Keratinocyte (primary cell): ENCODE results near the gene FEZF2. TPM values are rescaled to one million over a fixed set of nuclear protein-coding genes. Genes with fewer than 3 reads are reported as not detected.

Experiments used
- DNase-seq: peaks from one replicate; pipeline ENCODE4 v3.0.0-alpha.2; 2011; ENCODE audit warnings: low read depth, missing footprints, low spot score
- FAIRE-seq: peaks from 2 replicates; lab custom pipeline; 2011; peaks lifted over from hg19 to GRCh38; lab: Jason Lieb, UNC
- H2AFZ ChIP-seq: 2 replicates; pipeline ENCODE4 v1.6.0; 2012; ENCODE audit warnings: low read length, control low read depth, inconsistent platforms; ENCODE audit not compliant: control insufficient read depth
- H3K27ac ChIP-seq: 2 replicates; pipeline ENCODE4 v1.5.1; 2011; ENCODE audit warnings: low read length; ENCODE audit not compliant: control insufficient read depth, insufficient read depth
- H3K27me3 ChIP-seq: 3 replicates; pipeline ENCODE4 v1.6.0; 2011; ENCODE audit warnings: low read length; ENCODE audit not compliant: control insufficient read depth, insufficient read depth; ENCODE audit errors: extremely low read depth
- H3K36me3 ChIP-seq, 2 experiments: 2 replicates in 1 of 2; 3 replicates in 1 of 2; pipeline ENCODE4 v1.5.1; 2011; ENCODE audit warnings: low read length in 2 of 2, mild to moderate bottlenecking in 1 of 2; ENCODE audit not compliant: control insufficient read depth in 2 of 2, insufficient read depth in 2 of 2; ENCODE audit errors: extremely low read depth in 1 of 2
- H3K4me1 ChIP-seq: 3 replicates; pipeline ENCODE4 v1.5.1; 2011; ENCODE audit warnings: low read length; ENCODE audit not compliant: control insufficient read depth, insufficient read depth; ENCODE audit errors: extremely low read depth
- H3K4me2 ChIP-seq: 3 replicates; pipeline ENCODE4 v1.6.0; 2011; ENCODE audit warnings: low read depth, low read length; ENCODE audit not compliant: control insufficient read depth, insufficient read depth; ENCODE audit errors: extremely low read depth
- H3K4me3 ChIP-seq, 3 experiments: fragments of 200-600 bp in 1 of 3; sonication (generic) in 1 of 3; 2 replicates in 2 of 3; 3 replicates in 1 of 3; pipeline ENCODE4 v1.5.1; 2011 to 2016; ENCODE audit warnings: low read length in 3 of 3, mild to moderate bottlenecking in 3 of 3, control low read depth in 2 of 3, inconsistent platforms in 1 of 3, low read depth in 1 of 3, mixed read lengths in 1 of 3, mixed run types in 1 of 3, moderate library complexity in 1 of 3; ENCODE audit not compliant: control insufficient read depth in 2 of 3, insufficient read depth in 2 of 3; ENCODE audit errors: extremely low read depth in 1 of 3
- H3K79me2 ChIP-seq: 2 replicates; pipeline ENCODE4 v1.6.0; 2012; ENCODE audit warnings: low read length; ENCODE audit not compliant: control insufficient read depth, insufficient read depth
- H3K9ac ChIP-seq: 3 replicates; pipeline ENCODE4 v1.6.0; 2011; ENCODE audit warnings: low read length; ENCODE audit not compliant: control insufficient read depth, insufficient read depth; ENCODE audit errors: extremely low read depth
- H3K9me1 ChIP-seq: 3 replicates; pipeline ENCODE4 v1.6.0; 2011; ENCODE audit warnings: low read length; ENCODE audit not compliant: control insufficient read depth, insufficient read depth; ENCODE audit errors: extremely low read depth
- H3K9me3 ChIP-seq: 2 replicates; pipeline ENCODE4 v1.5.1; 2012; ENCODE audit warnings: low read depth, low read length; ENCODE audit not compliant: control insufficient read depth
- H4K20me1 ChIP-seq: 3 replicates; pipeline ENCODE4 v1.6.0; 2011; ENCODE audit warnings: low read length; ENCODE audit not compliant: control insufficient read depth, insufficient read depth; ENCODE audit errors: extremely low read depth
- EZH2 ChIP-seq: IDR thresholded peaks from one replicate; pipeline ENCODE4 v1.6.1; 2012; ENCODE audit warnings: inconsistent platforms, mild to moderate bottlenecking, low read length, moderate library complexity
- dilution Hi-C: fragments of 300-500 bp; cut with MboI; formaldehyde crosslinking; loops from one replicate; pipeline ENCODE4 v1.7.0; 2020; ENCODE audit warnings: low sequenced_read_pairs; ENCODE audit not compliant: extremely low pct_ligation_motif_present
- polyA plus RNA-seq, 5 experiments: library from polyadenylated mRNA; depleted of rRNA in 3 of 5; stranded (reverse) in 3 of 5; stranded (forward) in 1 of 5; unstranded in 1 of 5; fragments of >200 nt; gene quantifications; 1 replicate in 1 of 5; 2 replicates in 3 of 5; 3 replicates in 1 of 5; pipeline versions ENCODE4 v1.2.1 to v1.2.3, GENCODE V29; 2011 to 2012; ENCODE audit warnings: missing spikeins in 2 of 5, low read depth in 1 of 5, low replicate concordance in 1 of 5
- TF ChIP-seq, protein P1 (sequence below), 3 experiments: IDR thresholded peaks in 1 of 3; conservative IDR thresholded peaks in 1 of 3; optimal IDR thresholded peaks in 1 of 3; 2 replicates in 2 of 3; 3 replicates in 1 of 3; pipeline versions ENCODE3 to v1.5.1; 2011; ENCODE audit warnings: low read length in 3 of 3, mild to moderate bottlenecking in 3 of 3, moderate library complexity in 2 of 3, control low read depth in 1 of 3, inconsistent platforms in 1 of 3; ENCODE audit not compliant: insufficient read depth in 2 of 3; ENCODE audit errors: extremely low read depth in 1 of 3

FEZF2 gene
- polyA plus RNA-seq, 1 donor (not counting 4 experiments of a cell fraction or from before 2014, with no cell fraction given) = not detected

DNA sequence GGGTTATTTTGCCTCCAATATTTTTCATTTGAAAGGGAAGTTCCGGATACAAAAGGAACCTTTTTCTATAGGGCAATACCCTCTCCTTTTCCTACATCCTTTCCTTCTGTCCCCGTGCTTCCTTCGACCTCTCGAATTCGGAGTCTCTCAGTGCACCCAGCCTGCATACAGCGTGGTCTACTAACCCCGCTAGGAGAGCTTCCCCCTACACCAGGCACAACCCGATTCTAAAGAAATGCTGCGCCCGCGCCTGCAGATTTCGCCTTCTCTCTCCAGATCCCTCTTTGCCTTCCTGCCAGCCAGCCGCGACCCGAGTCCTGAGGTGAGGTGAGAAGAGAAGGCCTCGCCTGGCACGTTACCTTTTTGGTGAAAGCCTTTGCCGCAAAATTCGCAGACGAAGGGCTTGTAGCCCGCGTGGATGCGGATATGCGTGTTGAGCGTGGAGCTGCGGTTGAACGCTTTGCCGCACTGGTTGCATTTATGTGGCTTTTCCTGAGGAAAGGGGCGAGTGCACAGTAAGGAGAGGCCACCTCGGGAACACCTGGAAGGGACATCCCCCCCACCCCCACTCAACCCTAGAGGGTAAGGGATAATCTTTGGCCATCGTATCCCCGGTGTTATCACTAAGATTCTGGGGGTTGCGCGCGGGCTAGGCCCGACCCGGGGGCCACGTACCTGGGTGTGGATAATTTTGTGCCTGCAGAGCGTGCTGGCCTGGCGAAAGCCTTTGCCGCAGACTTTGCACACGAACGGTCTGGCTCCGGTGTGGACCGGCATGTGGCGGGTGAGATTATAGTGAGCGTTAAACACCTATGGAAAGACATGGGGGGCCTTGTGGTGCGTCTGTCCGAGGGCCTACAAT, 2.3 kb downstream of the FEZF2 start:
- Histone ChIP-seq H4K20me1 (peaks cover 7% of the 10 kb centered on the region), H3K4me2 (no peak overlapping the region), H2AFZ (no peak overlapping the region), H3K9ac (no peak overlapping the region), H3K9me3 (no peaks in the 10 kb centered on the region), H3K4me3 (no peak overlapping the region), H3K9me1 (no peaks in the 10 kb centered on the region), H3K27me3 (peaks cover 98% of the 10 kb centered on the region), H3K36me3 (no peaks in the 10 kb centered on the region), H3K27ac (no peak overlapping the region), H3K79me2 (no peaks in the 10 kb centered on the region), H3K4me1 (no peaks in the 10 kb centered on the region)
- dilution Hi-C loops = no loop called here
- TF ChIP-seq, protein P1, sequence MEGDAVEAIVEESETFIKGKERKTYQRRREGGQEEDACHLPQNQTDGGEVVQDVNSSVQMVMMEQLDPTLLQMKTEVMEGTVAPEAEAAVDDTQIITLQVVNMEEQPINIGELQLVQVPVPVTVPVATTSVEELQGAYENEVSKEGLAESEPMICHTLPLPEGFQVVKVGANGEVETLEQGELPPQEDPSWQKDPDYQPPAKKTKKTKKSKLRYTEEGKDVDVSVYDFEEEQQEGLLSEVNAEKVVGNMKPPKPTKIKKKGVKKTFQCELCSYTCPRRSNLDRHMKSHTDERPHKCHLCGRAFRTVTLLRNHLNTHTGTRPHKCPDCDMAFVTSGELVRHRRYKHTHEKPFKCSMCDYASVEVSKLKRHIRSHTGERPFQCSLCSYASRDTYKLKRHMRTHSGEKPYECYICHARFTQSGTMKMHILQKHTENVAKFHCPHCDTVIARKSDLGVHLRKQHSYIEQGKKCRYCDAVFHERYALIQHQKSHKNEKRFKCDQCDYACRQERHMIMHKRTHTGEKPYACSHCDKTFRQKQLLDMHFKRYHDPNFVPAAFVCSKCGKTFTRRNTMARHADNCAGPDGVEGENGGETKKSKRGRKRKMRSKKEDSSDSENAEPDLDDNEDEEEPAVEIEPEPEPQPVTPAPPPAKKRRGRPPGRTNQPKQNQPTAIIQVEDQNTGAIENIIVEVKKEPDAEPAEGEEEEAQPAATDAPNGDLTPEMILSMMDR (optimal IDR thresholded peaks at IDR 0.05 in 1 of 3, IDR thresholded peaks at IDR 0.05 in 1 of 3, conservative IDR thresholded peaks at IDR 0.05 in 1 of 3; ENCODE audit: extremely low read depth in 1 of 3, insufficient read depth in 2 of 3, low read length in 3 of 3) = no peak
- no peak for TF ChIP-seq EZH2
- FAIRE-seq (no peak), DNase-seq (no peak)

GRCh38 chr3:62370112-62370857, 3.1 kb downstream of the FEZF2 start:
- H2AFZ ChIP-seq = no peak overlapping the region
- H4K20me1 ChIP-seq = peaks cover 7% of the 10 kb centered on the region
- dilution Hi-C loops = no loop called here
- no peaks in the 10 kb centered on the region for H3K36me3 ChIP-seq
- H3K9me3 ChIP-seq = no peaks in the 10 kb centered on the region
- H3K4me2 ChIP-seq = no peak overlapping the region
- H3K9ac ChIP-seq = no peak overlapping the region
- H3K27ac ChIP-seq = no peak overlapping the region
- no peaks in the 10 kb centered on the region for H3K4me1 ChIP-seq
- H3K9me1 ChIP-seq = no peaks in the 10 kb centered on the region
- FAIRE-seq (no peak), DNase-seq (no peak)
- H3K79me2 ChIP-seq = no peaks in the 10 kb centered on the region
- TF ChIP-seq, protein P1 (optimal IDR thresholded peaks at IDR 0.05 in 1 of 3, IDR thresholded peaks at IDR 0.05 in 1 of 3, conservative IDR thresholded peaks at IDR 0.05 in 1 of 3; ENCODE audit: extremely low read depth in 1 of 3, insufficient read depth in 2 of 3, low read length in 3 of 3) = no peak
- peak; percentile 79 for TF ChIP-seq EZH2
- no peak overlapping the region for H3K4me3 ChIP-seq
- peaks cover 95% of the 10 kb centered on the region for H3K27me3 ChIP-seq
